ENCODE data around the gene MTA3.

GRCh38 chr2:42762823-42763804 is 194.7 kb downstream of the MTA3 start:
- TF ChIP-seq EP300 (IDR thresholded peaks at IDR 0.05) (no peak), CTCF (IDR thresholded peaks at IDR 0.05) (no peak), POLR2A (IDR thresholded peaks at IDR 0.05) (no peak)

All from upper lobe of left lung (tissue), 4 donors.